Heart right ventricle (tissue), 16 donors: ENCODE results near the gene ABI3BP. TPM values are rescaled to one million over a fixed set of nuclear protein-coding genes. Genes with fewer than 3 reads are reported as not detected.

Experiments used
- ATAC-seq, 8 donors: fragments of 200-7000 bp; cut with Tn5 transposase; one replicate each; pipeline ENCODE4 v1.9.1; 2020; ENCODE audit warnings: mild to moderate bottlenecking in 8 of 8, moderate library complexity in 8 of 8, moderate number of reproducible peaks in 1 of 8
- DNase-seq, 2 donors: peaks; one replicate each; pipeline ENCODE4 v3.0.0-alpha.2; 2020
- H3K27ac ChIP-seq, 10 donors: fragments of 200-600 bp; sonication (generic) in 2 of 10; one replicate each; pipeline versions ENCODE4 v1.5.0 to v1.8.0; 2020 to 2022; ENCODE audit warnings: mild to moderate bottlenecking in 3 of 10
- H3K27me3 ChIP-seq, 7 donors: fragments of 200-600 bp; one replicate each; pipeline ENCODE4 v1.8.0; 2021 to 2022; ENCODE audit warnings: mild to moderate bottlenecking in 2 of 7
- H3K36me3 ChIP-seq, 9 donors: fragments of 200-600 bp; sonication (generic) in 1 of 9; one replicate each; pipeline versions ENCODE4 v1.5.0 to v1.8.0; 2020 to 2022; ENCODE audit warnings: mild to moderate bottlenecking in 2 of 9
- H3K4me1 ChIP-seq, 9 donors: fragments of 200-600 bp; sonication (generic) in 1 of 9; one replicate each; pipeline versions ENCODE4 v1.5.0 to v1.8.0; 2020 to 2022; ENCODE audit warnings: mild to moderate bottlenecking in 4 of 9
- H3K4me3 ChIP-seq, 10 donors: fragments of 200-600 bp; sonication (generic) in 2 of 10; one replicate each; pipeline versions ENCODE4 v1.5.0 to v1.8.0; 2020 to 2022; ENCODE audit warnings: mild to moderate bottlenecking in 7 of 10, moderate library complexity in 2 of 10
- H3K9me3 ChIP-seq, 11 donors: fragments of 200-600 bp in 10 of 11; sonication (generic) in 2 of 11; one replicate each; pipeline versions ENCODE4 v1.5.0 to v1.8.0; 2013 to 2022; ENCODE audit warnings: mild to moderate bottlenecking in 2 of 11, control low read depth in 1 of 11, moderate library complexity in 1 of 11
- CTCF ChIP-seq, 9 donors: fragments of 200-600 bp; sonication (generic) in 2 of 9; IDR thresholded peaks; one replicate each; pipeline versions ENCODE4 v1.5.0 to v1.8.0; 2021 to 2022; ENCODE audit warnings: antibody characterized with exemption in 9 of 9, mild to moderate bottlenecking in 5 of 9, moderate library complexity in 1 of 9
- WGBS, 2 donors: extraction: QIAGEN DNeasy Blood & Tissue Kit; methylation state at CpG; one replicate each; pipeline ENCODE4 v1.1.7; 2013; ENCODE audit warnings: inconsistent platforms in 1 of 2; 5-methylcytosine and 5-hydroxymethylcytosine counted together
- intact Hi-C, 10 donors: fragments of 100-400 bp; cut with DNase I; formaldehyde crosslinking; loops; one replicate each; pipeline versions ENCODE4 v1.11.1 to v1.14.2; 2022
- polyA plus RNA-seq, 2 donors: library from polyadenylated mRNA; stranded (reverse); fragments of 200-250 nt; gene quantifications; one replicate each; pipeline ENCODE4 v1.2.3, GENCODE V29; 2013
- total RNA-seq, 10 donors: library from RNA; stranded (reverse); fragmentation: NEBNext Ultra II Directional in 3 of 10; extraction: Animal tissue kit (Norgen Biotek cat#: 25700) in 3 of 10; gene quantifications; one replicate each; pipeline versions ENCODE4 v1.2.1 to v1.2.4, GENCODE V29; 2021 to 2023
- donor health status: Arrhythmogenic right ventricular cardiomyopathy.
- donor health status: ischemic (EF 13 %, LVEDD 7.1; RV severe dilation, severe dysfunction).
- donor health status: healthy with polysubstance abuse.
- donor health status: DM: no; HTN: yes; CAD: no.
- donor health status: DM: no; HTN: no; CAD: no.
- donor health status: ischemic (EF 25% LVEDD 6.9; RV normal size, moderate dysfunction).
- donor health status: ischemic (EF 25% LVEDD 5.7; RV mildly dilated, moderate dysfunction).
- donor health status: healthy.
- donor health status: DM: yes; HTN: yes; CAD: no.
- donor health status: Ischemic cardiomyopathy.
- donor health status: ischemic (EF 35%, LVEDD 5.7; RV mildly dilated, moderate dysfunction).
- donor health status: nonischemic (EF 11% LVEDD 7.7; RV severe dilation, severe dysfunction).
- donor health status: DM: yes; HTN: yes; CAD: no.
- donor health status: PGD.
- donor health status: ischemic (EF 29% LVEDD 5.4; RV normal size, mild dysfunction).
- donor health status: nonischemic (EF 23%, LVEDD 6.1; RV moderate dilation, normal function).

ABI3BP gene
- total and polyA plus RNA-seq, 12 donors = 11.7 to 90.2 (median 26.5) TPM

DNA sequence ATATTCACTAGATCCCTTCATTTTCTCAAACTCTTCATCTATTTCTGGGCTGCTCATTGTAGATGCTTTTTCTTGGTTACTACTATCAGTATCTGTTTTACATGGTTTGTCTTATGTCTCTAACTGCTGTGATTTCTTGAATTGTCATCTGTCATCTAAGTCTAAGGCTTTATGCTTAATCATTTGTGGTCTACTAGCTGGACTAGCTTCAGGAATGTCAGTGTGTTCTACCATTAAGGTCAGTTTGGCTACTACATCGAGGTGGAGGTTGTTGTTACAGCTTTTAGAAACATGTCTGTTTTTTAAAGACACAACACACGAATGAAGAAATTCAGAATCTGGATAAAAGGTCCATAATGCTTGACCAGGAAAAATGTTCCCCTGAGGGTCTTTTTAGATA lies 82.2 kb downstream of the ABI3BP start:
- Histone ChIP-seq H3K4me3 (no peak overlapping the region), H3K9me3 (peaks cover 0 to 5% (median 0%) of the 10 kb centered on the region in 11 donors), H3K4me1 (peaks cover 0 to 5% (median 0%) of the 10 kb centered on the region in 9 donors), H3K27ac (no peak overlapping the region), H3K36me3 (no peaks in the 10 kb centered on the region), H3K27me3 (no peaks in the 10 kb centered on the region)
- 68 to 69% methylated on average over 2 of the region's 2 CpGs for WGBS, 2 donors
- intact Hi-C loops = no loop called here
- ATAC-seq (no peak), DNase-seq (no peak)
- no peak for TF ChIP-seq CTCF (IDR thresholded peaks at IDR 0.05)

DNA sequence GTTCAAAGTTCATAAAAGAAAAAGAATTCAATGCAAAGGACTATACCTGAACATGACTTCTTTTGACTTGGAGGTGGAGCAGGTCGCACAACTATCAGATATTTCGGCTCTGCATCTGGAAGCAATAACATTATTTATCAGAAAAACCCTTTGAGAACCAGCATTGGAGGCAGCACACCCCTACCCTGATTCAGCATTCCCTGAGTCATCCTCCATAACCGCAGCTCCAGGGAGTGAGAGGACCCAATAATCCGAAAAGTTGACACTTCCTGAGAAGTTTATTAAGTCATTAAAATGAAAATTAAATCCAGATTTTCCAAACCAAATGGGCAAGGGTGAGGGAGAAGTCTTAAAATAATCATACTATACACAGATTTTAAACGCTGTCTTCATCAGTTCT lies 90.6 kb downstream of the ABI3BP start:
- ATAC-seq = no peak
- no peak overlapping the region for H3K4me3 ChIP-seq
- intact Hi-C loops = no loop called here
- DNase-seq = no peak
- no peak overlapping the region for H3K27ac ChIP-seq
- no peaks in the 10 kb centered on the region for H3K9me3 ChIP-seq
- H3K27me3 ChIP-seq = no peaks in the 10 kb centered on the region
- TF ChIP-seq CTCF (IDR thresholded peaks at IDR 0.05) = no peak
- WGBS, 2 donors = 82 to 93% methylated on average over 5 of the region's 5 CpGs
- H3K4me1 ChIP-seq = peaks cover 0 to 17% (median 0%) of the 10 kb centered on the region in 9 donors
- H3K36me3 ChIP-seq = peaks cover 0 to 7% (median 0%) of the 10 kb centered on the region in 9 donors

- no peaks in the 10 kb centered on the region for H3K27me3 ChIP-seq
- H3K36me3 ChIP-seq = peaks cover 0 to 7% (median 0%) of the 10 kb centered on the region in 9 donors
- intact Hi-C loops = no loop called here
- peaks cover 0 to 17% (median 0%) of the 10 kb centered on the region in 9 donors for H3K4me1 ChIP-seq
- no peak overlapping the region for H3K27ac ChIP-seq
- H3K4me3 ChIP-seq = no peak overlapping the region
- TF ChIP-seq CTCF (IDR thresholded peaks at IDR 0.05) = no peak
- 63 to 72% methylated on average over 2 of the region's 2 CpGs for WGBS, 2 donors
- H3K9me3 ChIP-seq = no peaks in the 10 kb centered on the region
- ATAC-seq = no peak
- DNase-seq = no peak
Observed at GRCh38 chr3:100900671-100901335, 92.4 kb downstream of the ABI3BP start.

DNA sequence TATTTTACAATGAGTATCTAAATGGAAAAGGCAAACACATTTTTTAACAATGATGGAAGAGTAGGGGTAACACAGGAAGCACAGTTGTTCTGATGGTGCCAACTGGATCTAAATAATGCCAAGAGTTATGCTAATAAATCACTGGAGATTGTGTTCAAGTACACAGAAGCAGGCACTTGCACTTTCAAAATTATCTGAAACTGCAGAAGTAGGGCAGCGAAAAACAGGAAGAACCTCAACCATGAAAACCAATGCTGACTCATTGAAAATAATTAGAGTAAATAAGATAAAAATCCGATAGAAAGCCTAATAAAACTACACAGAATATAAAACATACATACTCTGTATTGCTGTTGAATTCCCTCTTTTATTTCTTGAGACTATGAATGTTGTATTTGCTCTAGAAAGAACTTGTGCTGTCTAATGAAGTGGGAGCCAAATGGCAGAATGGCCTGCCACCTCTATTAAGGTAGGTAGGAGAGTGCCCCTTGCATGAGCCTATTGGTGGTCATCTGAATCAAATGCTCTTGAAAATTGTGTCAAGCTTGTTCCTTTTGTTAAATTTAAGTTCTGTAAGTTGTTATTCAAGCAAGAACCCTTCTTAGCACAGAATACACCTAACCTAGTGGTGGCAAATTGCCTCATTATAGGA lies 93.7 kb downstream of the ABI3BP start:
- DNase-seq (no peak), ATAC-seq (peak in 1 of 8 donors; percentile 19)
- intact Hi-C loops = loop anchor here in 3 of 10 donors (10.0 kb wide), 2 partner anchors 165 to 295 kb away; no protein-coding TSS in a partner anchor
- 62 to 66% methylated on average over 2 of the region's 2 CpGs for WGBS, 2 donors
- Histone ChIP-seq H3K4me3 (no peak overlapping the region), H3K27me3 (no peaks in the 10 kb centered on the region), H3K27ac (peak overlapping the region in 1 of 10 donors; percentile 69), H3K9me3 (no peaks in the 10 kb centered on the region), H3K36me3 (peaks cover 0 to 7% (median 0%) of the 10 kb centered on the region in 9 donors), H3K4me1 (peaks cover 0 to 17% (median 0%) of the 10 kb centered on the region in 9 donors)
- no peak for TF ChIP-seq CTCF (IDR thresholded peaks at IDR 0.05)
